Measurements from ENCODE around the gene COQ5. TPM values are rescaled to one million over a fixed set of nuclear protein-coding genes. Genes with fewer than 3 reads are reported as not detected.

The COQ5 gene
- total RNA-seq: 26.8 TPM
- polyA plus RNA-seq: 25.0 TPM

GRCh38 chr12:120528861-120529525 lies at the start of gene COQ5:
COQ5 (minus strand) TSS chr12:120529158; CDS start chr12:120529141, 17 bp downstream.
- Histone ChIP-seq H3K36me3 (ENCODE audit: insufficient read depth) (no peaks in the 10 kb centered on the region), H3K4me3 (ENCODE audit: low read depth, low read length) (peak within 1 kb of the TSS; percentile 83), H3K4me1 (ENCODE audit: insufficient read depth) (no peaks in the 10 kb centered on the region), H3K27ac (ENCODE audit: low read depth) (peak within 1 kb of the TSS; percentile 98)
- peak; percentile 91 for DNase-seq (ENCODE audit: extremely low spot score)
- under 1% methylated on average over 38 of the region's 38 CpGs for WGBS

- H3K27ac ChIP-seq (ENCODE audit: low read depth): no peak overlapping the region
- H3K36me3 ChIP-seq (ENCODE audit: insufficient read depth): peaks cover 6% of the 10 kb centered on the region
- 83% methylated on average over 2 of the region's 2 CpGs for WGBS
- H3K4me3 ChIP-seq (ENCODE audit: low read depth, low read length): no peak overlapping the region
- no peaks in the 10 kb centered on the region for H3K4me1 ChIP-seq (ENCODE audit: insufficient read depth)
- no peak for DNase-seq (ENCODE audit: extremely low spot score)
Measured at GRCh38 chr12:120574106-120574505, 45.1 kb upstream of the COQ5 start.

GRCh38 chr12:120573560-120573959 lies 44.6 kb upstream of the COQ5 start:
- peaks cover 6% of the 10 kb centered on the region for H3K36me3 ChIP-seq (ENCODE audit: insufficient read depth)
- H3K27ac ChIP-seq (ENCODE audit: low read depth): no peak overlapping the region
- H3K4me1 ChIP-seq (ENCODE audit: insufficient read depth): no peaks in the 10 kb centered on the region
- WGBS: 73% methylated on average over 6 of the region's 6 CpGs
- no peak overlapping the region for H3K4me3 ChIP-seq (ENCODE audit: low read depth, low read length)
- no peak for DNase-seq (ENCODE audit: extremely low spot score)

- WGBS: 72% methylated on average over 5 of the region's 5 CpGs
- H3K4me3 ChIP-seq (ENCODE audit: low read depth, low read length): no peak overlapping the region
Measured at GRCh38 chr12:120571299-120571698, 42.3 kb upstream of the COQ5 start.

GRCh38 chr12:120563495-120563894 lies 34.5 kb upstream of the COQ5 start:
- 90% methylated on average over 11 of the region's 11 CpGs for WGBS
- H3K36me3 ChIP-seq (ENCODE audit: insufficient read depth): peaks cover 6% of the 10 kb centered on the region
- no peak overlapping the region for H3K27ac ChIP-seq (ENCODE audit: low read depth)

More at GRCh38 chr12:120571299-120571698, 42.3 kb upstream of the COQ5 start:
- no peaks in the 10 kb centered on the region for H3K4me1 ChIP-seq (ENCODE audit: insufficient read depth)
- H3K27ac ChIP-seq (ENCODE audit: low read depth): no peak overlapping the region
- peaks cover 10% of the 10 kb centered on the region for H3K36me3 ChIP-seq (ENCODE audit: insufficient read depth)
- no peak for DNase-seq (ENCODE audit: extremely low spot score)

GRCh38 chr12:120562906-120563305 lies 33.9 kb upstream of the COQ5 start:
- DNase-seq (ENCODE audit: extremely low spot score): no peak
- Histone ChIP-seq H3K27ac (ENCODE audit: low read depth) (no peak overlapping the region), H3K4me3 (ENCODE audit: low read depth, low read length) (no peak overlapping the region), H3K36me3 (ENCODE audit: insufficient read depth) (peaks cover 6% of the 10 kb centered on the region), H3K4me1 (ENCODE audit: insufficient read depth) (no peaks in the 10 kb centered on the region)
- 81% methylated on average over 8 of the region's 8 CpGs for WGBS

More at GRCh38 chr12:120563495-120563894, 34.5 kb upstream of the COQ5 start:
- no peak for DNase-seq (ENCODE audit: extremely low spot score)
- no peak overlapping the region for H3K4me3 ChIP-seq (ENCODE audit: low read depth, low read length)
- H3K4me1 ChIP-seq (ENCODE audit: insufficient read depth): no peaks in the 10 kb centered on the region

GRCh38 chr12:120557589-120557988 lies 28.6 kb upstream of the COQ5 start:
- no peak for DNase-seq (ENCODE audit: extremely low spot score)
- Histone ChIP-seq H3K4me1 (ENCODE audit: insufficient read depth) (no peaks in the 10 kb centered on the region), H3K36me3 (ENCODE audit: insufficient read depth) (peaks cover 12% of the 10 kb centered on the region), H3K27ac (ENCODE audit: low read depth) (no peak overlapping the region), H3K4me3 (ENCODE audit: low read depth, low read length) (no peak overlapping the region)
- 94% methylated on average over 2 of the region's 2 CpGs for WGBS

- Histone ChIP-seq H3K4me1 (ENCODE audit: insufficient read depth) (no peaks in the 10 kb centered on the region), H3K36me3 (ENCODE audit: insufficient read depth) (peaks cover 12% of the 10 kb centered on the region), H3K27ac (ENCODE audit: low read depth) (no peak overlapping the region), H3K4me3 (ENCODE audit: low read depth, low read length) (no peak overlapping the region)
- WGBS: 82% methylated on average over 1 of the region's 1 CpG
- DNase-seq (ENCODE audit: extremely low spot score): no peak
Measured at GRCh38 chr12:120554678-120555077, 25.7 kb upstream of the COQ5 start.

GRCh38 chr12:120546050-120546386 lies 17.1 kb upstream of the COQ5 start:
- DNase-seq (ENCODE audit: extremely low spot score): no peak
- 63% methylated on average over 3 of the region's 3 CpGs for WGBS
- Histone ChIP-seq H3K27ac (ENCODE audit: low read depth) (no peak overlapping the region), H3K4me3 (ENCODE audit: low read depth, low read length) (no peak overlapping the region), H3K36me3 (ENCODE audit: insufficient read depth) (peaks cover 2% of the 10 kb centered on the region), H3K4me1 (ENCODE audit: insufficient read depth) (peaks cover 2% of the 10 kb centered on the region)

GRCh38 chr12:120544691-120545090 lies 15.7 kb upstream of the COQ5 start:
- Histone ChIP-seq H3K27ac (ENCODE audit: low read depth) (no peak overlapping the region), H3K4me3 (ENCODE audit: low read depth, low read length) (no peak overlapping the region), H3K36me3 (ENCODE audit: insufficient read depth) (peaks cover 2% of the 10 kb centered on the region), H3K4me1 (ENCODE audit: insufficient read depth) (peaks cover 3% of the 10 kb centered on the region)
- WGBS: 84% methylated on average over 3 of the region's 3 CpGs
- no peak for DNase-seq (ENCODE audit: extremely low spot score)

- Histone ChIP-seq H3K27ac (ENCODE audit: low read depth) (no peak overlapping the region), H3K36me3 (ENCODE audit: insufficient read depth) (peaks cover 2% of the 10 kb centered on the region)
Measured at GRCh38 chr12:120542166-120542565, 13.2 kb upstream of the COQ5 start.

GRCh38 chr12:120540445-120540844 lies 11.5 kb upstream of the COQ5 start:
- H3K27ac ChIP-seq (ENCODE audit: low read depth): no peak overlapping the region
- H3K4me1 ChIP-seq (ENCODE audit: insufficient read depth): peaks cover 10% of the 10 kb centered on the region
- H3K36me3 ChIP-seq (ENCODE audit: insufficient read depth): peaks cover 2% of the 10 kb centered on the region
- no peak for DNase-seq (ENCODE audit: extremely low spot score)
- 12% methylated on average over 3 of the region's 3 CpGs for WGBS
- no peak overlapping the region for H3K4me3 ChIP-seq (ENCODE audit: low read depth, low read length)

More at GRCh38 chr12:120542166-120542565, 13.2 kb upstream of the COQ5 start:
- H3K4me3 ChIP-seq (ENCODE audit: low read depth, low read length): no peak overlapping the region
- H3K4me1 ChIP-seq (ENCODE audit: insufficient read depth): peaks cover 7% of the 10 kb centered on the region
- WGBS: 99% methylated on average over 5 of the region's 5 CpGs
- no peak for DNase-seq (ENCODE audit: extremely low spot score)

- Histone ChIP-seq H3K4me1 (ENCODE audit: insufficient read depth) (peaks cover 10% of the 10 kb centered on the region), H3K36me3 (ENCODE audit: insufficient read depth) (peaks cover 2% of the 10 kb centered on the region), H3K27ac (ENCODE audit: low read depth) (no peak overlapping the region), H3K4me3 (ENCODE audit: low read depth, low read length) (no peak overlapping the region)
- WGBS: 70% methylated on average over 1 of the region's 1 CpG
- no peak for DNase-seq (ENCODE audit: extremely low spot score)
Measured at GRCh38 chr12:120539303-120539702, 10.3 kb upstream of the COQ5 start.

GRCh38 chr12:120538281-120539156 lies 9.6 kb upstream of the COQ5 start:
- Histone ChIP-seq H3K4me1 (ENCODE audit: insufficient read depth) (peaks cover 8% of the 10 kb centered on the region), H3K27ac (ENCODE audit: low read depth) (peak overlapping the region; percentile 40), H3K36me3 (ENCODE audit: insufficient read depth) (peaks cover 2% of the 10 kb centered on the region), H3K4me3 (ENCODE audit: low read depth, low read length) (no peak overlapping the region)
- DNase-seq (ENCODE audit: extremely low spot score): no peak
- WGBS: 15% methylated on average over 6 of the region's 6 CpGs

Measured in urinary bladder (tissue), 4 donors.